IMR-90 (cell line): ENCODE measurements around the gene R3HDM4.

Experiments
- BHLHE40 ChIP-seq: fragments of 150-350 bp; IDR thresholded peaks from 2 replicates; pipeline ENCODE4 v1.6.1; 2016; ENCODE audit warnings: mild to moderate bottlenecking, low read depth, low read length
- CEBPB ChIP-seq: IDR thresholded peaks from 2 replicates; pipeline ENCODE4 v1.6.1; 2012; ENCODE audit warnings: low read depth, low read length, improper control_type of control experiment
- CHD1 ChIP-seq: IDR thresholded peaks from 2 replicates; pipeline ENCODE4 v1.6.1; 2012; ENCODE audit warnings: low read depth, low read length, improper control_type of control experiment
- CTCF ChIP-seq: conservative IDR thresholded peaks from 2 replicates; pipeline ENCODE4 v1.5.1; 2012; ENCODE audit warnings: mild to moderate bottlenecking, low read depth, low read length, improper control_type of control experiment
- POLR2A ChIP-seq: IDR thresholded peaks from 2 replicates; pipeline ENCODE4 v1.6.1; 2012; ENCODE audit warnings: mild to moderate bottlenecking, low read depth, low read length
- RAD21 ChIP-seq: IDR thresholded peaks from 2 replicates; pipeline ENCODE4 v1.6.1; 2012; ENCODE audit warnings: low read length, improper control_type of control experiment
- USF2 ChIP-seq: fragments of 150-350 bp; IDR thresholded peaks from 2 replicates; pipeline ENCODE4 v1.6.1; 2017; ENCODE audit warnings: mild to moderate bottlenecking, antibody characterized with exemption, low read length, low read depth

DNA sequence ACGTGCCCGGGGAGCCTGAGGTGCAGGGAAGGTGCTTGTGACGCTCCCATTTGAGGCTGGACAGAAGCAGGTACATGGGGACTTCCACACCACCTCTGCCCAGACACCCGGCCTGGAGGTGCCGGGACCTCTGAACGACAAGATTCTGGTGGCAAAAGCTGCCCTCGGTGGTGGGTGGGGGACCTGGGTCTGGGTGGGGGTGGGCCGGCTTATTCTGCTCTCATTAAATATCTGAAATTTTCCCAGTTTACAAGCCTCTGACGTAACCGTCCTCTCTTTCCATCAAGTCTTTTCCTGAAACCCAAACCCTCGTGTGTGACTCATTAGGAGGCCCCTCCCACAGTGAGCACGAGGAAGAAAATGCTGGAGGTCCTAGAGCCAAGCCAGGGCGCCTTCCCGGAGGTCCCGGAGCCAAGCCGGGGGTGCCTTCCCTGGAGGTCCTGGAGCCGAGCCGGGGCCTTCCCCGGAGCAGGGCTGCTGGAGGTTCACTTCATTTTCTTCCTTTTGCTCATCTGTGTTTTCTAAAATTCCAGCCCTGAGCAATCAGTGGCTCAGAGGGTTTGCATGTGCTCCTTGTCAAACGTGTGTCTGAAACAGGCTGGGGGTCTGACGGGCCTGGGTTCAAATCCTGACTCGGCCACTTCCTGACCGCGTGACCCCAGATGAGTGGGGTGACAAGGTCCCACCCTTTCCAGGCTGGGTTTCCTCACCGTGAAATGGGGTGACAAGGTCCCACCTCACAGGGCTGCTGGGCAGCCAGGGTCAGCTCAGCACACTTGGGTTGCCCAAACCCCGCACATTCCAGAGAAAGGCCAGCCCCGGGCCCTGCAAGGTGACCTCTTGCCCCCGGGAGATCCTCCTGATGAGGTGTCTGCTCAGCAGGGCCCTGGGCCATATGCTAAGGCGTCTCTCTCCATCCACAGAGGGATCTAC is 43.5 kb downstream of the R3HDM4 start:
- TF ChIP-seq CTCF (no peak), BHLHE40 (no peak; the same call in 1 of the 2 replicates), POLR2A (no peak), RAD21 (no peak), USF2 (no peak), CEBPB (peak; percentile 50), CHD1 (no peak)
